SU-DHL-6 (cell line): ENCODE results near the gene DLL1.

Source experiments
- H2AFZ ChIP-seq: fragments of 200-600 bp; sonication (generic); 2 replicates; pipeline ENCODE4 v1.6.1; 2014; ENCODE audit warnings: low read depth, mild to moderate bottlenecking, moderate library complexity, mixed read lengths, antibody characterized with exemption, low read length; ENCODE audit not compliant: severe bottlenecking
- H3F3A ChIP-seq: fragments of 200-600 bp; shearing (Covaris generic); 2 replicates; pipeline ENCODE4 v1.6.0; 2016; ENCODE audit warnings: antibody characterized with exemption, mild to moderate bottlenecking; ENCODE audit not compliant: insufficient read depth
- H3K27ac ChIP-seq: fragments of 200-600 bp; sonication (generic); 2 replicates; pipeline ENCODE4 v1.5.1; 2016; ENCODE audit warnings: low read depth, mild to moderate bottlenecking, low read length, moderate library complexity, mixed read lengths
- H3K27me3 ChIP-seq: fragments of 200-600 bp; sonication (generic), shearing (Covaris generic); 2 replicates; pipeline ENCODE4 v1.6.0; 2014; ENCODE audit warnings: mild to moderate bottlenecking, low read length
- H3K36me3 ChIP-seq: fragments of 200-600 bp; sonication (generic); 2 replicates; pipeline ENCODE4 v1.6.1; 2014; ENCODE audit warnings: mild to moderate bottlenecking, low read length, mixed read lengths
- H3K4me2 ChIP-seq: fragments of 300-600, 200-600 bp; shearing (Covaris generic), sonication (generic); 2 replicates; pipeline ENCODE4 v1.6.0; 2014; ENCODE audit warnings: low read length, low read depth, mild to moderate bottlenecking; ENCODE audit not compliant: poor library complexity, severe bottlenecking
- H3K4me3 ChIP-seq: fragments of 200-600 bp; sonication (generic); 2 replicates; pipeline ENCODE4 v1.5.1; 2014; ENCODE audit warnings: antibody characterized with exemption, low read length, mild to moderate bottlenecking, mixed read lengths; ENCODE audit not compliant: insufficient read depth, poor library complexity, severe bottlenecking
- H3K79me2 ChIP-seq: fragments of 200-600 bp; sonication (generic); 2 replicates; pipeline ENCODE4 v1.6.1; 2014; ENCODE audit warnings: mild to moderate bottlenecking, low read length, moderate library complexity; ENCODE audit not compliant: insufficient read depth
- H3K9ac ChIP-seq: fragments of 200-600 bp; sonication (generic); 2 replicates; pipeline ENCODE4 v1.7.0; 2014; ENCODE audit warnings: mild to moderate bottlenecking, low read length
- H3K9me2 ChIP-seq: fragments of 200-600 bp; sonication (generic); replicated peaks from 2 replicates; pipeline ENCODE4 v1.6.1; 2014; ENCODE audit warnings: low read length; ENCODE audit not compliant: insufficient read depth
- H3K9me3 ChIP-seq: fragments of 200-600 bp; sonication (generic); 2 replicates; pipeline ENCODE4 v1.6.1; 2014; ENCODE audit warnings: low read length, mixed read lengths; ENCODE audit not compliant: insufficient read depth
- H4K20me1 ChIP-seq: fragments of 200-600 bp; sonication (generic); 2 replicates; pipeline ENCODE4 v1.6.1; 2014; ENCODE audit warnings: low read depth, mild to moderate bottlenecking, antibody characterized with exemption, low read length, moderate library complexity, mixed read lengths
- EZH2phosphoT487 ChIP-seq: fragments of 200-600 bp; sonication (generic), shearing (Covaris generic); conservative IDR thresholded peaks from 2 replicates; pipeline ENCODE4 v1.6.1; 2018; ENCODE audit warnings: mild to moderate bottlenecking, antibody characterized with exemption, low read length, moderate library complexity, mixed read lengths
- TF ChIP-seq, protein P1 (sequence below): fragments of 200-600 bp; sonication (generic); IDR thresholded peaks from one replicate; pipeline ENCODE4 v1.5.1; 2017; ENCODE audit warnings: antibody characterized with exemption, mild to moderate bottlenecking, low read length, moderate library complexity; ENCODE audit not compliant: insufficient read depth, poor library complexity, severe bottlenecking

Gene DLL1

DNA sequence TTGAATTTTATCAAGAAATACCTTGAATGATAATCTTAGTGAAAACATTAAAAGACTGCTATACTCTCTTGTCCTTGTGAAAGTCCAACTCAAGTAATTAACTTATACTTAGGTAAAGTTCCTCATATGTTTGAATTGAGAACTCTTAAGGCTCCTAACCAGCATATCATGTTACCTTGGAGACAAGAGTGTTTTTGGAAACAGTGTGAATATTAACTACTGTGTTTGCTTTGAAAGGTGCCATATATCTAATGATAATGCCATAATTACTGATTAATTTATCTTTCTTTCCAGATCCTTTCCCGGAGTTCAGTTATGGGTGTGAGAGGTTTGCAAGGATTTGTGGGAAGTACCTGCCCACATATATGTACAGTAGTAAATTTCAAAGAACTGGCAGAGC lies 26.2 kb upstream of the DLL1 start:
- TF ChIP-seq EZH2phosphoT487: no peak
- Histone ChIP-seq H3F3A (no peaks in the 10 kb centered on the region), H3K4me3 (no peak overlapping the region), H3K27ac (no peak overlapping the region), H3K36me3 (no peaks in the 10 kb centered on the region), H3K4me2 (no peak overlapping the region), H4K20me1 (0 out of 2 replicates have a peak, but pooled peaks cover 3% of the 10 kb centered on the region), H2AFZ (no peak overlapping the region), H3K9me3 (no peaks in the 10 kb centered on the region), H3K27me3 (no peaks in the 10 kb centered on the region), H3K79me2 (peaks cover 39% of the 10 kb centered on the region), H3K9me2 (no peaks in the 10 kb centered on the region), H3K9ac (no peak overlapping the region)

DNA sequence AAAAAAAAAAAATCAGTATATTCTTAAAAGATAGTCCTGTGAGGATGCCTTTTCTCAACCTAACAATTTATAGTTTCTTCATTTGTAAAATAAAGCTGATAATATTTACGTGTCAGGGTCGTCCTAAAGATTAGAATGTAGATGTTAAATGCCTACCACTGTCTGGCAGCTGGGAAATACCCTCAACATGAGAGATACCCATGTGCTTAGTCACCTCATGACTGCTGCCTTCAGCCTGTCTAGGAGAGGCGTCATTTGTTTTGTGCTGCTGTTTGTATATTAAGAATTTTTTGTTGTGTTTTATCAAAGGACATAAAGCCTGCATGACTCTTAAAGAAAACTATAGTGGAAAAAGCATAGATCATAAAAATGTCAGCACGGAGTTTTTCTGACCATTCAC lies 25.2 kb upstream of the DLL1 start:
- H3K36me3 ChIP-seq: no peaks in the 10 kb centered on the region
- no peaks in the 10 kb centered on the region for H3K27me3 ChIP-seq
- H3K9ac ChIP-seq: no peak overlapping the region
- no peak overlapping the region for H3K27ac ChIP-seq
- no peak overlapping the region for H3K4me3 ChIP-seq
- no peaks in the 10 kb centered on the region for H3F3A ChIP-seq
- no peak overlapping the region for H3K4me2 ChIP-seq
- H4K20me1 ChIP-seq: 0 out of 2 replicates have a peak, but pooled peaks cover 6% of the 10 kb centered on the region
- TF ChIP-seq, protein P1, sequence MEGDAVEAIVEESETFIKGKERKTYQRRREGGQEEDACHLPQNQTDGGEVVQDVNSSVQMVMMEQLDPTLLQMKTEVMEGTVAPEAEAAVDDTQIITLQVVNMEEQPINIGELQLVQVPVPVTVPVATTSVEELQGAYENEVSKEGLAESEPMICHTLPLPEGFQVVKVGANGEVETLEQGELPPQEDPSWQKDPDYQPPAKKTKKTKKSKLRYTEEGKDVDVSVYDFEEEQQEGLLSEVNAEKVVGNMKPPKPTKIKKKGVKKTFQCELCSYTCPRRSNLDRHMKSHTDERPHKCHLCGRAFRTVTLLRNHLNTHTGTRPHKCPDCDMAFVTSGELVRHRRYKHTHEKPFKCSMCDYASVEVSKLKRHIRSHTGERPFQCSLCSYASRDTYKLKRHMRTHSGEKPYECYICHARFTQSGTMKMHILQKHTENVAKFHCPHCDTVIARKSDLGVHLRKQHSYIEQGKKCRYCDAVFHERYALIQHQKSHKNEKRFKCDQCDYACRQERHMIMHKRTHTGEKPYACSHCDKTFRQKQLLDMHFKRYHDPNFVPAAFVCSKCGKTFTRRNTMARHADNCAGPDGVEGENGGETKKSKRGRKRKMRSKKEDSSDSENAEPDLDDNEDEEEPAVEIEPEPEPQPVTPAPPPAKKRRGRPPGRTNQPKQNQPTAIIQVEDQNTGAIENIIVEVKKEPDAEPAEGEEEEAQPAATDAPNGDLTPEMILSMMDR: no peak
- TF ChIP-seq EZH2phosphoT487: no peak
- H3K79me2 ChIP-seq: peaks cover 46% of the 10 kb centered on the region
- no peaks in the 10 kb centered on the region for H3K9me3 ChIP-seq
- H3K9me2 ChIP-seq: no peaks in the 10 kb centered on the region
- no peak overlapping the region for H2AFZ ChIP-seq

DNA sequence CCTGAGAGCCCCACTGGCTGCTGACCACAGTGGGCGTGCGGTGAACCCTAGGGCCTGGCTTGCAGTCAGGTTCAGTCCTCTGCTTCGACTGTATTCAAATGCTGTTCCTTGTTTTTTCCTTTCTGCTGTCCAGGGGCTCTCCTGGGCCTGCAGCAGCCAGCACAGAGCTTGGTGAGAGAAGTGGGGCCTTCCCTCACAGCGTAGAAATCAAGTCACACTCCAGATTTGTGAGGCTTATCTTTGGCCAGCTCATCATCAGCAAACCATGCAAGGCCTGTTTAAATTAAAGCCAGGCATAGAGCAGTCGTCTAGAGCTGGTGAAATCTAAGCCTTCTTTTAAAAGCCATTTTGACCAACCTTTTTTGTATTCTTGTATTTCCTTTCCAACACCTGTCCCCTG lies 24.1 kb upstream of the DLL1 start:
- Histone ChIP-seq H3F3A (no peaks in the 10 kb centered on the region), H3K36me3 (no peaks in the 10 kb centered on the region), H2AFZ (no peak overlapping the region), H3K9ac (no peak overlapping the region), H3K4me2 (no peak overlapping the region), H3K9me3 (no peaks in the 10 kb centered on the region), H3K27ac (no peak overlapping the region), H3K79me2 (peaks cover 57% of the 10 kb centered on the region), H3K27me3 (no peaks in the 10 kb centered on the region), H4K20me1 (0 out of 2 replicates have a peak, but pooled peaks cover 6% of the 10 kb centered on the region), H3K4me3 (no peak overlapping the region), H3K9me2 (no peaks in the 10 kb centered on the region)
- no peak for TF ChIP-seq EZH2phosphoT487

DNA sequence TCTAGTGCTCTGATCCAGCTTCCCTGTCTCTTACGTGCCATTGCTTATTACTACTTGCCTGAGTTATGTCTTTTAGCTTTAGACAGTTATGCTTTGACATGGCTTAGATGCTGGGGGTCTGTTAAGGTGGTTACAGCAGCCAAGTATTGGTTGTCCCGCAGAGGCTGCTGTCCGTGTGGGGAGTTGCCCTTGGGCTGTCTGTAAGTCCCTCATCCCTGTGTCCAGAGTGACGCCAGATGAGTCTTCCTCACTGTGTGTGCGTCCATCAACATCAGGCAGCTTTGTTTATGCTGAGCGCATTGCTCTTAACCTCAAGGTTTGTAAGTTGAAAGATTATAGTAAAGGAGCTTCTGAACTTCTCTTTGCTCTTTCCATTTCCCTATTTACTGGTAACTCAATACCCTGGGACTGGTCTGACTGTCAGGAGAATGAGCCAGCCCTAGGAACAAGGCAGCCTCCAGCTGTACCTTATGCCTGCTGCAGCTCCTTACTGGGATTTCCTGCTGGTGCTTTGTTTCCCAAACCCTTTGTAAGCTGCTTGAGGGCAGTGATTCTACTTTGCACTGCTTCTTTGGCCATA lies 22.9 kb upstream of the DLL1 start:
- H3K4me2 ChIP-seq: no peak overlapping the region
- H3K27me3 ChIP-seq: no peaks in the 10 kb centered on the region
- peaks cover 67% of the 10 kb centered on the region for H3K79me2 ChIP-seq
- no peak overlapping the region for H2AFZ ChIP-seq
- no peaks in the 10 kb centered on the region for H3K9me2 ChIP-seq
- H3K27ac ChIP-seq: no peak overlapping the region
- H3K4me3 ChIP-seq: no peak overlapping the region
- H3F3A ChIP-seq: no peaks in the 10 kb centered on the region
- no peak overlapping the region for H3K9ac ChIP-seq
- H3K36me3 ChIP-seq: 0 out of 2 replicates have a peak, but pooled peaks cover 3% of the 10 kb centered on the region
- no peaks in the 10 kb centered on the region for H3K9me3 ChIP-seq
- peaks cover 11% of the 10 kb centered on the region; the same call in 1 of the 2 replicates for H4K20me1 ChIP-seq
- TF ChIP-seq EZH2phosphoT487: no peak
- TF ChIP-seq, protein P1: no peak
